T-helper 1 cell (primary cell): Measurements from ENCODE around the gene TCERG1L.

Experiments used
- DNase-seq, 5 donors: peaks; one replicate each; pipeline ENCODE4 v3.0.0-alpha.2; 2012 to 2020

Gene TCERG1L

DNA sequence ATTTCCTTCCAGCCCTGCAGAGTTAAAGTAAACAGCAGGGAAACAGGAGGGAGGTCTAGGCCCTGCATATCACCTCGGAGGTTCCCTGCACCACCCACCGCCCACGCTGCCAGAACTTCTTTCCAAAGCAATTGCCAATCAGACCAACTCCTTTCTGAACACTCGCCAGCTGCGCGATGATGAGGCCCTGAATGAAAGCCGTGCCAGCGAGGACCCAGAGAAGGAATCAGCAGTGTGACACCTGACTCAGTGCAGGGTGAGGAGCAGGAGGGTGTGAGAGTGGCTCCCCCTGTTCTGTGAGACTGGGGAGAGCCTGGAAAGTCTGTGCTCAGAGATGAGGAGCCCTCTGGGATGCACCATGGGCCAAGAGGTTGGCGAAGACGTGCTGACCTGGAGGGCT, 3.3 kb upstream of the TCERG1L start:
- DNase-seq: no peak

DNA sequence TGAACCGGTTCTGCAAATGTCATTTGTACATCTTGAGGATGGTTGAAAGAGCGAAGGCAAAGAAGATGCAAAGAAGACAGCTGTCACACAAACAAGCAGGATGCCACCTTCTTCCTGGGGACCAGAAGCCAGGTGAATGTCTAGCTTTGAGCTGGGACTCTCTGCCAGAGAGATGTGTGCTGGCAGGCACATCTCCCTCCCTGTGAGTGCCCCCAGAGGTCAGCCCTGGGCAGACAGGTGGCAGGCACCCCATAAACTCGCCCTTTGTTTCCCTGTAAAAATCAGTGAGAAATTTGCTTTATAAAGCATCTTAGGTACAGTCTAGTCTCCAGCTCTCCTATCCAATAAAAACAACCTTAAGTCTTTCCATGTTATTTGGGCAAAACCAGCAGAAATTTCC, 2.6 kb upstream of the TCERG1L start:
- no peak for DNase-seq

DNA sequence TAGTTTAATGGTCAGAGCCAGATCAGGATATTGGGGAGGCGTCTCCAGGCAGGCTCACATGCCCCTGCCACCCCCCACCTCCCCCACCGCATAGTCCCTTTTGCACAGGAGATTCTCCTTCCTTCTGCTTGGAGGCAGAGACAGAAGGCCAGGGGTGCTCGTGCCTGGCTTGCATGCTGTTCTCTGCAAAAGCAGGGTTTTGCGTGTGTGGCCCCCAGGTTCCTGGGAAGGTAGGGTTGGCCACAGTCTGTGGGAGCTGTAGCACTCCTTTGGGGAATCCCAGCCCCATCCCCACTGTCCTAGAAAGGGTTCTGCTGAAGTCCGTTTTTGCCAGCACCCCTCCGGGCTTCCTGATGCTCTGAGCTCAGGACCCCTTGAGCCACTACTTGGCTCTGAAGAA, 1.9 kb upstream of the TCERG1L start:
- no peak for DNase-seq

DNA sequence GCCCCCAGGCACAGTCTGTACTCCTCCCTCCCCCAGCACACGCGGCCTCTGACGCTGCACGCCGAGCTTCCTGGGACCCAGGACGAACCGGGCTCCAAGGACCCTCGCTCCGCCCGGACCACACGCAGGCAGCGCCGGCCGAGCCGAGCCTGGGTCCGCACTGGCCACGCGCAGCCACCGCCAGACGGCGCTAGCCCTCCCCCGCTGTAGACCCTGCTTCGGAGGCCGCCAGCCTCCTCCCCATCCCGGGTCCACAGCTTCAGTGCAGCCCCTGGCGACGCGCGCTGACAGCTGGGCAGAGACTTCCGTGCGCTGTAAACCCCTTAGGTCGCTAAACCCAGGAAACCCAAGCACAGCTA, 936 bp upstream of the TCERG1L start:
- no peak for DNase-seq

DNA sequence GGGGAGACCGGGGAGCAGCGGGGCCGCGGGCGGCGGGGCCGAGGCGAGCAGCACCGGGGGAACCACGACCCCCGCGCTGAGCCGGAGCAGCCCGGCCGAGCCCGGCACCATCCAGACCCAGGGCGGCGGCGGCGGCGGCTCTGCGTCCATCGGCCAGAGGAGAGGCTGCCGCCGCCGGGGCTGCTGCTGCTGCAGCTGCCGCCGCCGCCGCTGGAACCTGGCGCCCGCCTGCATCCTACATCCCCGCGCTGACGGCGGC, 190 bp downstream of the TCERG1L start:
- no peak for DNase-seq

DNA sequence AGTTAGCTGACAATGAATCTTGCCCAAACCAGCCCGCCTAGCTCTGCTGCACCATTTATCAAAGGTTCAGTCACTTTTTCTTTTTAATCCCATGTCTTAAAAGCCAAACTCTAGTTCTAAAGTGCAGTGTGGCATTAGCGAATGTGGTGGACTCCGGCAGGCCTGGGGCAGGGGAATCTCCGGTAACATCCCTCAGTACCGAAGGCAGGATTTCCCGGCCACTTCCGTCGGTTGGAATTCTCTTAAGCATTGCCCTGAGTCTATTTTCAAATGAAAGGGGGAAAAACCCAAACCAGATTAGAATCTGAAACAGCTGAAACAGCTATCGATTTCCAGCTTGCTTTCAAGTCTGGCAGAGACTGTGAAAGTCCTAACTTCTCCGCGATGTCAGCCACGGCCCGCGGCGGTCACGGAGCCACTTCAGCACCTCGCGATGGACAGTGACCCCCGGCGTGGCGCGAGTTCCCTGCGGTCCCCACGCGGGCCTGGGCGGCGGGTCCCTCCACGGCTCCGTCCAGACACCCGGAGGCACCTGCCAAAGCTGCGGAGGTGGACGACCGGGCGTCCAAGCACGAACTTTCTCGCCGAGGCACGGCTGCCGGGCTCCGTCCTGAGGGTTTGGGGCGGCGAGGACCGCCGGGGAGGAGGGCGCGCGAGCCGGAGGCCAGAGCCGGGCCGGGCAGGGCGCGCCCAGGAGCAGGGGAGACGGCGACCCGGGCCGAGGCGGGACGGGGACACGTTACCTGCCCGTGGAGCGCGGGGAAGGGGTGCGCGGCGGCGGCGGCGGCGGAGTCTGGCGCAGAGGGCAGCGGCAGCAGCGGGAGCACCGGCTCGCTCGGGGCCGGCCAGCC, 745 bp downstream of the TCERG1L start:
- DNase-seq: no peak

DNA sequence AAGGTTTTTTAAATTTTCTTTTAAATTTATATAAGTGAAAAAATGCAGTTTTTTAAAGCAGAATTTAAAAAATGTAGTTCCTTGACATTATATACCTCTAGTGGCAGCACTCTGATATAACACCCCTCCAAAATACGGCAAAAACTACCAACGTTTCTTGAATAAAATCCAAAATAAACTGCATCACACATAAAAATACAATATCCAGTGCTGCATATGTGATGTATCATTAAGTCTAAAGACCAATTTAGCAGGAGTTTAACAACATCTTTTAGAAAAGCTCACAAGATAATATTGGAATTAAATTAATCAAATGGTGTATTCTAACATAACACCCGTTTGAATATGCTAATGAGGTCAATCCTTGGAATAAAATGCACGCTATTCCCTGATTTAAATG, 1.4 kb downstream of the TCERG1L start:
- no peak for DNase-seq

DNA sequence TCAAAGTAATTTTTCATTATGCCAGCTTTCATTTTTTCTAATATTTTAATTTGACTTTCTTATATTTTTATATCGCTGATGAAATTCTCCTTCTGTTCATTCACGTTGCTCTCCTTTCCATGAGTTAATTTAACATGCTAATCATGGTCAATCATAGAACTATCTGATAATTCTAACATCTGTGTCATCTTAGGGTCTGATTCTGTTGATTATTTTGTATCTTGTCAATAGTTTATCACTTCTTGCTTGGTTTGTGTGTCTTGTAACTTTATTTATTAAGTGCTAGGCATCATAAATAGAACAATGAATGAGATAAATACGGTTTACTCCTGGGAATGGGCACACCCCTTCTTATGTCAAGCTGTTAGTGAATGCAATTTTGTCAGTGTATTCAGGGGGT, 11.0 kb downstream of the TCERG1L start:
- no peak for DNase-seq

DNA sequence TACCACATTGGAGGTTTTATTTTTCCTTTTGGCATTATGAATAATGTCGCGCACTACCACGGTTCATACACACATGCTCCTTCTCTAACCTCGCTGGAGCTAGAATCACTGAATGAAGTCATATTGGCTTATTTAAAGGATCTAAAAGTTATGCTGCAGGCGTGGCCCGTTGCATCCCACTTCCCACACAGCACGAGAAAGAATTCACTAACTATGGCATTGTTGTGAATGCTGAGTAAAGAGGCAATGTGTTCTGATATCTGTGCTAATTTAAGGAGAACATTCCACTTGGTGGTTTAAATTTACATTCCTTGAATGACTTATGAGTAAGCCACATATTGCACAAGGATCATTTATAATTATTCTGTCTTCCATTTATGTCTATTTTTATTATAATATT, 20.7 kb downstream of the TCERG1L start:
- no peak for DNase-seq

DNA sequence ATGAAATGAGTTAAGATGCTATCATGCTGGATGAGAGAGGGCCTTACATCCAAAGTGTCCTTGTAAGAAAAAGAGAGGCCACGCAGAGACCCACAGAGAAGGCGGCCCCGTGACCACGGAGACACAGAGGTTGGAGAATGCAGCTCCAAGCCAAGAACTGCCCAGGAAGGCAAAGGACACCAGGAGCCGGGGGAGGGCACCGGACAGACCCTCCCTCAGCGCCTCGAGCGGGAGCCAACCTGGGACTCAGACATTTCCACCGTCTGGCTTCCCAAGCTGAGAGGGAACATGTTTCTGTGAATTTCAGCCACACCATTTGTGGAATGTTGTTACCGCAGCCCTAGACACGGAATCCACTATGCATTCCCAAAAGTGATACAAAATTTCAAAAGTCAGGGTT, 22.9 kb downstream of the TCERG1L start:
- no peak for DNase-seq

DNA sequence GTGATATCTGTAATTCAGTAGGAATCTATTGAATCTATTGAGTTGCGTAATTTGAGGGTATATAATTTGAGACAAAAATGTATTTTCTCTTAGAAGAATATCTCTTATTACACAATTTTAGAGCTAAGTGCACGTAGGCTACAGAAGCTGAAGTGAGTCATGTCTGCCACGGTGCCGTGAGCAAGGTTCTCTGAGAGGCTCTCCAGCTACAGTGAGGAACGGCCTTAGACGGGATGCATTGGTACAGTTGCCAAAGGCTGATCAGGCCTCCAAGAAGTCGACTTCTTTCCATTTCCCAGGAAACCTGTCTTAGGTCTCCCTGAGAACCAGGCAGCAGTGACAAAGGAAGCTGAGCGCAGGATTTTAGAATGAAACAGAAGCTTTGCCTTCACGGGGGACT, 28.6 kb downstream of the TCERG1L start:
- no peak for DNase-seq

DNA sequence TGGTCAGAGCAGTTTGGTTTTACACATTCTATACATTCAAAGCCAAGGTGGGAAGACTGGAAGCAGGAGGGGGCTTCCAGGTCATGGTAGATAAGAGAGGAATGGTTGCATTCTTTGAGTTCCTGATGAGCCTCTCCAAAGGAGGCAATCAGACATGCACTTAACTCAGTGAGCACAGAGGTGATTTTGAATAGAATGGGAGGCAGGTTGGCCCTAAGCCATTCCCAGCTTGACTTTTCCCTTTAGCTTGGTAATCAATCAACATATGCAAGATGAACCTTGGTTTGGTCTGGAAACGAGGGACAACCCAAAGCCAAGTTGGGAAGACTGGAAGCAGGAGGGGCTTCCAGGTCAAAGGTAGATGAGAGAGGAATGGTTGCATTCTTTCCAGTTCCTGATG, 31.4 kb downstream of the TCERG1L start:
- no peak for DNase-seq

DNA sequence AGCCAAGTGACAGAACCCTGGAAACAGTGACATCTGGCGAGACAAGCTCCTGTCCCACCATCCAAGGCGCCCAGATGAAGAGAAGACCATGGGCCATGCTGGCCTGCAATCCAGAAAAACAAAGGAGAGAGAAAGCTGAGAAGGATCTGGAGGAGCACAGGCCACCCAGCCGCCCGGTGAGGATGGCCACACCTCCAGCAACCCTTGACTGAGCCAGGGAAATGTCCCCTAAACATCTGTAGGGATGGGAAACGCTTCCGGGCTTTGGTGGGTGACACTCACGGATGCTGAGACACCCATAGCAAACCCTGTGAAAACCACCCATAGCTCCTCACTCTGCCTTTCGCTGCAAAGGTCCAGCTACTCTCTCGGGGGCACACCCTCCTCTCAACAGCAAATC, 32.0 kb downstream of the TCERG1L start:
- DNase-seq: no peak

DNA sequence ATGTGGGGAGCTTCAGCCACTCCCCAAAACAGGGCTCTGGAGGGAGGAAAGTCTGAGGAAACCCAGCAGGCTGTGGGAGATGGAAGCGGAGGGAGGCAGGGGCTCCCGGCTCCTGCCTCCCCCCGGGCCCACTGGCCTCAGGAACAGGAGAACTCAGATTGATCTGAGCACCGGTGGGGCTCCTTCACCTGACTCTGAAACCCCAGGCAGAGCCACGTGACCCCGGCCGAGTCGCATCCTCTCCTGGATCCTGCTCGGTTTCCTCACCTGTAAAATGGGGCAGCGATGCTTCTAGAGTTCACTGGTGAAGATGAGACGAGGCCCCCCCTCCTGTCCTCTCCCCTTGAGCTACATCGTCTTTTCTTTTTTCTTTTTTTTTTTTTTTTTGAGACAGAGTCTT, 33.6 kb downstream of the TCERG1L start:
- DNase-seq: no peak

DNA sequence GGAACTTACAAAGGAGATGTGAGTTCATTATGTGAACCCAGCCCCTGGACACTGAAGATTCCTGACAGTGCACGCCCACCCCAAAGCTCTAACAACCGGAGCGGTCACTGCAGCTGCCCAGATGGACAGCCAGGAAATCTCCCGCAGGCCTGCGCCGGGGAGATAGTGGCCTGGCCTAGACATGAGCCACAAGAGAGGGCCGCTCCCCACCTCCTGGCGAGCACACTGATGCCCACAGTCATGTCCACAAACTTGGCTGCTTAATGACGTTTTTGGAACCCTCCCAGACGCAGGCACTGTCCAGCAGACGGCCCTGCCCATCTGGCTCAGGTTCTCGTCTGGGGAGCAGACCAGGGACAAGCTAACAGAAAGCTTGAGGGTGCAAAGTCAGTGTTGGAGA, 34.2 kb downstream of the TCERG1L start:
- no peak for DNase-seq

DNA sequence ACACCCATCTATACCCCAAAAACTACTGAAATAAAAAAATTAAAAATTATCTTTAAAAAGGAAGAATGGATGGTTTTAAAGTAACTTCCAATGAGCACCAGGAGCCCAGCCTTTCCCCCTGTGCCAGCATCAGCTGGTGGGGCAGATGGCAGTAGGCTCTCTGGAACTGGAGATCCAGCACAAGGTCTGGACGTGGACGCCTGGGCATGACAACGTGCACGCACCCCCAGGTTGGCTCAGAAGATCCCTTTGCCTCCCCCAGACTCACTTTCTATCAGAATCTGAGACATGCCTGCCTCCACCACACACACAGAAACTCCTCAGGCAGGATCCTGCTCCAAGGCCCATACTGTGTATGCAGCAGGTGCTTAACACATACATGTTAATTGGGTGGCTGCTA, 35.8 kb downstream of the TCERG1L start:
- no peak for DNase-seq

DNA sequence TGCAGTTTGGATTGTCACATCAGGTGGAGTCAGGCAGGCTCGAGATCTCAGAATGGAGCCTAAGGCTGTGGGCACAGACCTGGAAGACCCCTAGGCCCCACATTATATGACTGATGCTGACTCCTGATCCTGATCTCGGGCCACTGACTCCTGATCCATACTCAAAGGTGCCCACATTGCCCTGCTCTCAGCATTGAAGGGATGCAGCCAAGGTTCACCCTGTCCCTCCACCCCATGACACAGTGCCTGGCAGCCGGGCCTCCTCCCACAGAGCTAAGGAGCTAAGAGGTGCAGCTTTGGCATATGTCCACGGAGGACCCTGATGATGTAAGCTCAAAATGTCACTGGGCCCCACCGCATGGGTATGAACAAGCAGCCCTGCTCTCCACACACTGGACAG, 36.6 kb downstream of the TCERG1L start:
- DNase-seq: no peak

DNA sequence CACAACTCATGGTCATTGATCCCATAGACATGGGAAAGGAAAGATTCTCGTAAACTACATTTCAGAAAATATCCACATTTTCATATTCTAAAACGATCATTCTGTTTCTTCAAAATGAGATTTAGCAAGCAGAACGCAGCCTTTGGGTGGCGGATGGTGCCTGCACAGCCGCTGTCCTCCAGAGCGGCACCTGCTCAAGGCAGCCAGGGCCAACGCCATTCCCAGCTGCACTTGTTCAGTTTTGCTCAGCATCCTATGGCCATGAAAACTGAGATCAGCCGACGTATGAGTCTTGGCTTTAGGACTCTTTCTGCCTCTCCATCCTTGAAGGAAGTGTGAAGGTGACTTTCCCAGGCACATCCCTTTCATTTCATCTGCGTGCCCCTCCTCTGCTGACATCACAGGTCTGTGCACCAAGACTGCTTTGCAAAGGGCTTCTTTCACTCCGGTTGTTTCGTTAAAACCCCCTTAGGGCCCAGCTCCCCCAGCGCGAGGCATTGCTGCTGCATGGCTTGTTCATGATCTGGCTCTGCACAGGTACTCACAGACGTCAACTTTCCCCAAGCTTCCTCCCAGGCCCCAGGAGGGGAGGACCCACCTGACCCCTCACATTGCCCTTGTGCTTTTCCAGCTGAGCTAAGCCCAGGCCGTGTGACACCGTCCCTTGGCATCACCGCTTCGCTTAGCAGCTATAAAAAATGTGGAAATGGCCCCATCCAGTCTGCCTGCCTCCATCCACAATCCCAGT, 37.2 kb downstream of the TCERG1L start:
- no peak for DNase-seq

DNA sequence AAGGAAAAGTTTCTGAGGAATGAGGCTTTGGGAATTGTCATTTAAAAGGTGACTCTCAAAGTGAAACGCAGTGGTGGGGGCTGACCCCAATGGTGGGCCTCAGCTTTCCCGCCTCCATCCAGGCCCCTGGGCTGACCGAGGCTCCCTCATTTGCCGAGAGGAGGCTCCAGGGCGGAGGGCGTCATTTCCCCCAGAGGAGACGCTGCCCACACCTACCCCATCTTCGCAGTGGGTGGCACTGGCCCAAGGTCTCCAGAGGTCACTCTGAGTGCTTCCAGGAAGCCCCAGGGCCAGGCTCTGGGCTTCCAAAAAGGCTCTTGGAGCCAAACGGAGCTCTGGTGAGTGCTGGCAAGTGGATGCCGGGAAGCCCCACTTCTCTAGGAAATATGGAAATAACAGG, 38.0 kb downstream of the TCERG1L start:
- DNase-seq: no peak

DNA sequence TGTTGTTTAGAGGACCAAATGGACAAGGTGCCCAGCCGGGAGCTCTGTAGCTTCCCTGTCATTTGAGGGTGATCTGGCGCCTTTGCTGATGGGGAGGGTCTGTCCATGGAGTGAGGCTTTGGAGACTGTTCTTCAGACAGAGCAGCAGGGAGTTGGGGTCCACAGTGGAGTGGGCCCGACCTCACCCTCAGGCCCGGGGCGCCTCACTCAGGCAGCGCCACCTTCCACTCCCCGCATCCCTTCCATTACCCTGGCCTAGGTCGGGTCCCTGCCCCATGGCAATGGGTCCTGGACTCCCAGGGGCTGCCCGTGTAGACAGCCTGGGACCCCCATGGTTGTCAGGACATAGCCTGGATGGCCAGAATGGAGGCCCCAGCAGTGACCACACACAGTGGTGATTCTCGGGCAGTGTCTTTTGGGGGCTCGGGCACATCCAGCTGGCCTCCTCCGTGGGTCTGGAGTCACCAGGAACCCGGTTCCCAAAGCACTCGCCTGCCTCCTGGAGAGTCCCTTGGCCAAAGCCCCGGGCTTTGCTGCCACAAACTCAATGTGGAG, 38.5 kb downstream of the TCERG1L start:
- no peak for DNase-seq

DNA sequence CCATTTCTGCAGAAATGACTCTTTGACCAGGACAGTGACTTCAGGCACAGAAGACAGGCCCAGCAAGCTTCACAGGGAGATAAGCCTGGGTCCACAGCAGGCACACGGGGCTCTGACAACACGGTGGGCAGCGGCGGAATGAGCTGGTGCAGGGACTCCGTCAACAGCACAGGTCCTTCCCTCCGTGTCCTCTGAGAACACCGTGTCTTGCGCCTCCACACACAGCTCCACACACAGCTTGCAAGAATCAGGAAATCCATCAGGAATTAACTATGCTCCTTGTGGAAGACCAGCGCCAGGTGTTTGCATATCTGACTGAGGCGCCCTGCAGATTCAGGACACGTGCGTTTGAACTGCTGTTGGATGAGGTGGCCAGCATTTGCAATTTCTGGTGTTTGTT, 39.6 kb downstream of the TCERG1L start:
- no peak for DNase-seq

DNA sequence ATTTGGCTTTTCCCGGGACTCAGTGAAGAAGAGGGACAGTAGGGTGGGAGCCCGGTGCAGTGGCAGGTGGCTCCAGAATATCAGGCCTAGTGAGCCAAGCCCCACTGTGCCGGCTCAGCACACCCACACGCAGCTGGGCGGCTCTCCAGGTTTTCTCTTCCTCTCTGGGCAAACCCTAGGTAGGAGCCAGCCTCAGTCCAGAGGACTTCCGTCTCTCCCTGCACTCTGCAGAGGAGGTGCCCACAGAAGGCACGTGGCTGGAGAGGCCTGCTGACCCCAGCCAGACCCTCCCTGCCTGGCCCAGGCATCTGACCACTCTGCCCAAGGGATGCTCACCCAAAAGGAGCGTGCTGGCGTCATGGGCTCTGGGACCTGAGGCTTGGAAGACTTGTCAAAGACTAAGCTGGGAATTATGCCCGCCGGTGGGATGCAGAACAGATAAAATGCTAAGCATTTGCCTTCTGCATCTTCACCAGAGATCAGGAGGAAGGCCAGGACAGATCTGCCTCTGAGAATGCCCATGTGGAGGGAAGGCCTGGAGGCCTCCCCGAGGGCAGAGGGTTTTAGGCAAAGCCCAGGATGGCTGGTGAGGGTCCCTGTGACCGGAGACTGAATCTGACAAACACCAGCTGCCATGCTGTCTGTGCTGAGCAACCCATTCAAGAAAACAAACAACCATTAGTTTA, 40.2 kb downstream of the TCERG1L start:
- DNase-seq: no peak

DNA sequence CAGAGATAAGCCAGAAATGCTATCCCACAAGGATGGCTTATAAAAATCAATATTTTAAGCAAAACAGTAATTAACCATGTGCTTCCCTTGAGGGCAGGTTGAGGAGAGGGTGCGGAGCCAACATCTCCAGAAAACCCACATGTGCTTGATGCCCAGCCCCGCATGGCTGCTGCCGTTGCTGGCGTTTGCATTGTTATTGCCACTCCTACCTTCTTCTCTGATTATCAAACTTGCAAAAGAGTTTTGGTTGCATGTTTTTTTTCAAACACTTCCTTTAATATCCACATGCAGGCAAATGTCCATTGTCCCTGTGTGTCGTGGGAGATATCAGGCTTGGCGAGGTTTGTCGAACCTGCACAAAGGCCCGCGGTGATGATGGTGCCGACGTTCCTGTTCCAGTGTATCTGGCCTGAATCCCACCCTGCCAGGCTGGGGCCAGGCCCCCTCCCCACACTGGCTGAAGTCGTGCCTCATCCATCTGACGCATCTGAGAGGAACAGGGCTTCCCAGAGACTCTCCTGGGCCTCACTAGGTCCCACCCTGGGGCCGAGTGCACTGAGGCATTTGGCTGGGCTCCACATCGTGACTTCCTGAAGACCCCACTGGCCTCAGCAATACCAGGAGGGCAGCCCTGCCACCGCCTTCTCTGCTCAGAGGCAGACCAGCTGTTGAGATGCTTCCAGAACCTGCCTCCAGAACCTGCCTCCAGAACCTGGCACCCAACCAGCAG, 40.9 kb downstream of the TCERG1L start:
- DNase-seq: no peak
